ES-I3 (cell line): ENCODE data around the gene ARNT2.

ENCODE experiments used
- H3K36me3 ChIP-seq: 2 replicates; pipeline ENCODE4 v1.6.1; 2013; ENCODE audit warnings: mild to moderate bottlenecking, low read length, control low read depth, moderate library complexity; ENCODE audit not compliant: insufficient read depth
- H3K4me1 ChIP-seq: 2 replicates; pipeline ENCODE4 v1.6.1; 2013; ENCODE audit warnings: mild to moderate bottlenecking, control low read depth, low read length; ENCODE audit not compliant: insufficient read depth
- H3K9ac ChIP-seq: 2 replicates; pipeline ENCODE4 v1.6.1; 2013; ENCODE audit warnings: low read depth, mild to moderate bottlenecking, low read length, moderate library complexity
- H3K9me3 ChIP-seq: 2 replicates; pipeline ENCODE4 v1.6.1; 2013; ENCODE audit warnings: mild to moderate bottlenecking, low read length, moderate library complexity; ENCODE audit not compliant: control insufficient read depth, insufficient read depth

ARNT2 gene

DNA sequence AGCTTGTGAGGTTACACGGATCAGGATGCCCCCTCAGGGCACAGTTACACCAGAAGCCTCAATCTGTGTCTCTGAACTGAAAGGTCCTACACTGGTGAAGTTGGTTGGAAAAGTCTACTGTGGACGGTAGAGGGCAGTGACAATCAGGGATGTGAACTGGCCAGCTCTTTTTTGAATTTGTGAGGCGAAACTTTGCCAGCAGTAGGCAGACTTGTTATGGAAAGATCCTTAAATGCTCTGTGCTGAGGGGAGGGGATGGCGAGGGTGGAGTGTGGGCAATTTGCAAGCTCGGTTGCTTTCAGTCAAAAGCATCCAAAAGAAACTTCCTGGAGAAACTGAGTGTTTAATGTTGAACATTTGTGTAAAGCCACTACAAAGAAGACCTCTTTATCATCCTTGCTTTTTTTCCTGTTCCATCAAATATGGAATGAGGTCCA lies 163.6 kb downstream of the ARNT2 start:
- Histone ChIP-seq H3K9me3 (no peaks in the 10 kb centered on the region), H3K9ac (no peak overlapping the region), H3K4me1 (peaks cover 5% of the 10 kb centered on the region), H3K36me3 (no peaks in the 10 kb centered on the region; the same call in 1 of the 2 replicates)

DNA sequence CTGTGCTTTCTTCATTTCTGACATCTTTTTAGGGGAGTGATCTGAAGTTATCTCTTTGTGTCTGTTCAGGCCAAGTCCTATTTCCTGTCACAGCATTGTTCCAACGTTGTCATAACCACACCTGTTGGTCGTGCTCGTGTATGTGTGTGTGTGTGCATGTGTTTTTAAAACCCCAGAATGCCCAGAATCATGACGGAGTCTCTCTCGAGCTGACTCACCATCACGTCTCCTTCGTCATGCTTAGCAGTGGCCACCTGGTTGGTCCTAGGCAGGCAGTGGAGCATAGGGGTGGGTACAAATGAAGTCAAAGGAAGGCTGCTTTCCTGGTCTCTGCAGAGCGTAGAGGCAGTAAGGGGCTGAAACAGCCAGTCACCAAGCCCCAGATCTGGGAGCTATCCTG lies 164.1 kb downstream of the ARNT2 start:
- no peaks in the 10 kb centered on the region; the same call in 1 of the 2 replicates for H3K36me3 ChIP-seq
- H3K9me3 ChIP-seq = no peaks in the 10 kb centered on the region
- no peak overlapping the region for H3K9ac ChIP-seq
- peaks cover 5% of the 10 kb centered on the region for H3K4me1 ChIP-seq

DNA sequence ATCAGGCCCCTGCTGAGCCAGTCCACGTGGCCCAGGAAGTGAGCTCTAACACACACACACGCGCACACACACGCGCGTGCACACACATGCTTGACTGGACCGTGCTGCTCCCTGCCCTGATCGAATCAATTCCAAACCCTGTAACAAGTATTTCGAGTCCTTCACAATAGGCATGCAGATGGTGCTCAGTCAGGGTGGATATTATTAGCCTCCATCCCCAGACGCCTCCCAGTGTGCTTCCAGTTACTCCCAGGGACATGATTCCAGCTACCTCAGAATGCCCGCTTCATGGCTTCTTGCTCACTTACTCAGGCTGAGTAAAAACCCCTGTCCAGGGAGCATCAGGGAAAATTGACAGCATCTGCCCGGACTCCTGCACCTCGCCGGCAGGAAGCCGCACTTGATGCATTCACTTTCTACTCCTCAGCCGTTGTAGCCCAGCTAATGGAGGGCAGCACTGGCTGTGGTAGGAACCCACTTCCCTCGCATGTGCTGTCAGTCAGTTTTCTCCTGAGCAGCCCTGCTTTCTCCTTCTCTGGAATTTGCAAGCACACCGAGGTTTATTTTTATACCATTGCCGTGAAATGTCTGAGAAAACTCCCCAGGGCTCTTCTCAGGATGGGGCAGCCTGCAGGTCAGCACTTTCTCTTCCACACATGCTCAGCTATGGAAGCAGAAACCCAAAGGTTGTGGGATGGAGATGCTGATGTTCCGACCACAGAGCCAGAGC lies 164.9 kb downstream of the ARNT2 start:
- H3K9ac ChIP-seq = no peak overlapping the region
- H3K36me3 ChIP-seq = no peaks in the 10 kb centered on the region; the same call in 1 of the 2 replicates
- H3K9me3 ChIP-seq = no peaks in the 10 kb centered on the region
- peaks cover 5% of the 10 kb centered on the region for H3K4me1 ChIP-seq

DNA sequence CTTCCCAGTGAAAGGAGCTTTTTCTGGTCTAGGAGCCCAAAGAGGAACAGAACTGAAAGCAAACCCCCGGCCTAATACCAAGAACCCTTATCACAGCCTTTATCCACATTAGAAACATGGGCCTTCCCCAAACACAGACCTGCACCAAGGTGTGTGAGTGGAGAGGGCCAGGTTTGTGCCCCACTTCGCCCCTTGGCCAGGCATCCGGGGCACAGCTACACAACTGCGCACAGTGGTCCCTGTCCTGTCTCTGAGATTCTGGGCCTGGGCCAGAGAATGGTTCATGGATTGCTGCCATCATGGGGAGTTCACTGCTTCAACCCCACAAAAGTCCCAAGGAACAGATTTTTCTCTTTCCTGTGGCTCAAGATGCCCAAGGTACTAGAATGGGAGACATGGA lies 165.5 kb downstream of the ARNT2 start:
- Histone ChIP-seq H3K4me1 (peaks cover 5% of the 10 kb centered on the region), H3K9me3 (no peaks in the 10 kb centered on the region), H3K9ac (no peak overlapping the region), H3K36me3 (no peaks in the 10 kb centered on the region)

DNA sequence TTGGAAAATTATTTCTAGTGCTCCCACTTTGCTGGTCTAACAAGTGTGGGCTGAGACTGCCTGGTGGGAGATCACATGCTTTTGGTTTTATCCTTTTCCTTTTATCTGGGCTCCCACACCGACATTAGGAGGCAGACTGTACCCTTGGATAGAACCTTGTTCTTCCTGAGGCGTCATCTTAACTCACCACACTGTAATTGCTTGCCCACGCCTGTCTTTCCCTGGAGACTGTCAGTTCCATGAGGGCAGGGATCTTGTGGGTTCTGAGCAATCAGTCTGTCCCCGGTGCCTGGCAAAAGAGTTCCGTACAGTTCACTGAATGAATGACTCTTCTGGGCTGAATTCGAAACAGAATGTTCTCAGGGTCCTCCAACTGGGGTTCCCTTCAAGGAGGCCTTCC lies 166.4 kb downstream of the ARNT2 start:
- Histone ChIP-seq H3K36me3 (no peaks in the 10 kb centered on the region), H3K9me3 (no peaks in the 10 kb centered on the region), H3K9ac (no peak overlapping the region), H3K4me1 (peaks cover 5% of the 10 kb centered on the region)

DNA sequence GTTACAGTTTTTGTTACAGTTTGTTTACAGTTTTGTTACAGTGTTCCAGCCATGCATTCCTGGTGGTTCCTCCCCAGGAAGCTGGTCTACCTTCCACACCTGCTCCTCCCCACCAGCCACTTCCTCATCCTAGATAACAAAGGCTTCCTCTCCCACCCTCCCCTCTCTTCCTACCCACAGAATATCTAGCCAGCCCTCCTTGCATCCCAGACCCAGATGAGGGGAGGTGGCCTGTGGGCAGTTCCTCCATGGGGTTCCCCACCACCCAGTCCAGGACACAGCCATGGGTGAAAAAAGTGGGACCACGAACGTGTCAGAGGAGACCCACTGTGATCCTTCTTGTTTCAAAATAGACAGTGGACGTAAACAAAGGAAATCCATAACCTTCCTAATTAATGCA lies 168.2 kb downstream of the ARNT2 start:
- H3K9me3 ChIP-seq = no peaks in the 10 kb centered on the region
- peaks cover 5% of the 10 kb centered on the region for H3K4me1 ChIP-seq
- no peaks in the 10 kb centered on the region for H3K36me3 ChIP-seq
- H3K9ac ChIP-seq = no peak overlapping the region

DNA sequence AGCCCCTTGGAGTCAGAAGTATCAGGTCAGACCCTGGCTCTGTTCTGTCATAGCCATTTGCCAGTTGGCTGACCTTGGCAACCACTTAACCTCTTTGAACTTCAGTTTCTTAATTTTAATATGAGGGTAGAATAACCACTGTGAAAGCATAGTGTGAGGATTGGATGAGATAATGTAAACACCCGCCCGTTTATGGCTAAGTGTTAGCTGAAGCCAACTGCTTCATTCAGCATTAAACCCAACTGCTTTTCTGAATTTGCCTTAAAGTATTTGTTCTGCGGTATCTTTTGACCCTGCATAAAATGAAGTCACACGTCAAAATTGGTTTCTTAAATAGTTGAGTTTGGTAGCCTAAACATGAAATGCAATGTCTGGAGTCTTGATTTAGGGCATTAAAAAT lies 169.4 kb downstream of the ARNT2 start:
- Histone ChIP-seq H3K9ac (no peak overlapping the region), H3K36me3 (no peaks in the 10 kb centered on the region), H3K4me1 (no peaks in the 10 kb centered on the region), H3K9me3 (no peaks in the 10 kb centered on the region)

DNA sequence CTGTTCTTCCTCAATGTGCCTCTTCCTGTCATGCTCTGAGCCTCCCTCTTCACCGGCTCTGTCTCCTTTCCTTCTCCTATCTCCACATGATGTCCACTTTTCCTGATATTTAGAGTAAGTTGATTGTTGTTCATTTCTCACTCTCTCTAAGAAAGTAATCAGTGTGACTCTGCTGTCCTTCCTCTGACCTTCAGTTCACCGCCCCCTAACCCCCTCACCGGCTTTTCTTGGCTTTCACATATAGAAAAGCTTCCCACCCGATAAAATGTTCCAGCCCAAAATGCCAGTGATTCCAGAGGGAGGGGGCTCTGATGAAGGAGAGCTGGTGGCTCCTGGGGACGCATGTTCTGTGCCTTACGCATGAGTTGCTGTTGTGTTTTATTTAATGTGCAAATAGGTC lies 170.4 kb downstream of the ARNT2 start:
- no peaks in the 10 kb centered on the region for H3K4me1 ChIP-seq
- H3K9ac ChIP-seq = no peak overlapping the region
- no peaks in the 10 kb centered on the region for H3K36me3 ChIP-seq

DNA sequence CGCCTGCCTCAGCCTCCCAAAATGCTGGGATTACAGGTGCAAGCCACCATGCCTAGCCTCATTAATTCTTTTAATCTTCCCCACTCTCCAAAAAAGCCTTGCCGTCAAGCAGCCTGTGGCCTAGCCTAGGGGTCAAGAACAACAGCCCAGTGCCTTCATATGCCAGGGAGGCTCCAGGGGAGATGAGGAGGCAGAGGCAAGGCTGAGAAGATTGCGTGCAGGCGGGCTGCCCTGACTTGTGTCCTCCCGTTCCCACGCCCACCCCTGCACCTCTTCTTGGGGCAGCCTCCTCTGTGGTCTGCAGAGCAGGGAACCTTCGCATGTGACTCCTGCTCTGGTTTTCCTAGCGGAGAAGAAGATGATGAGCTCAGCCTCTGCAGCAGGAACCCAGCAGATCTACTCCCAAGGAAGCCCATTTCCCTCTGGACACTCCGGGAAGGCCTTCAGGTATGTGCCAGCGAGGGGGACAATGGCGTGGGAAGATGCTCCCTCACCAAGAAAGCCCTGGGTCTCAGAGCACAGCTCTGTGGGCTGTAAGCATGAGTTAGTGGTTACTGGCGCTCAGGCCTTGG lies 172.4 kb downstream of the ARNT2 start:
- H3K4me1 ChIP-seq = peaks cover 3% of the 10 kb centered on the region; the same call in 1 of the 2 replicates

More for the DNA sequence above, 170.4 kb downstream of the ARNT2 start:
- no peaks in the 10 kb centered on the region for H3K9me3 ChIP-seq

DNA sequence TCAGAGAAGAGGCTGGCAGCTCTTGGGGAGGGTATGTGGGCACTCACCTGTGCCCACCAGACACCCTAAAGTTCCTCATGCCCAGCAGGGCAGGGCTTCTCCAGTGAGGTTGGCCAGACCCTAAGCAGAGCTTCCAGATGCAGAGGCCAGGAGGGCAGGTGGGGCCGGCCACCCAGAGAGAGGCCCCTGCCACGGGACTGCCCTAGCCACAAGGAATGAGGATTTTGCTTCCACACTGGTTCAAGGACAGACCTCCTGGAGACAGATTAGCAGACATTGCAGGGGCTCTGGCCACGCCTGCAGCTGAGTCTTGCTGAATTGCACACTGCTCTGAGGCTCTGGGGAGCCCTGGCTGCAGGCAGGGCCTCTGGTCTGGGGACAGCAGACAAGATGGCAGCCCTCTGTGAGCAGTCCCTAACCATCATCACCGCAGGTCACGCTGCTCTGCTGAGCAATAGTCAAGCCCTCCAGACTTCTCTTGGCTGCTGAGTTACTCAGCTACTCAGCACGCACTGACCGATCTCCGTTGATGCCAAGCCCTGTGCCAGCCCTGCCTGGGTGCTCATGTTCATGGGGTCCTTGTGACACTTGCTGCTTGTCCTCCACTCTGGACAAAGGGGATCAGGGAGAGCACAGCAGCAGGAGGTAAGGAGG lies 173.5 kb downstream of the ARNT2 start:
- Histone ChIP-seq H3K9me3 (no peaks in the 10 kb centered on the region), H3K36me3 (no peaks in the 10 kb centered on the region), H3K4me1 (peaks cover 3% of the 10 kb centered on the region; the same call in 1 of the 2 replicates), H3K9ac (no peak overlapping the region)

More for the DNA sequence above, 172.4 kb downstream of the ARNT2 start:
- H3K9ac ChIP-seq = no peak overlapping the region
- no peaks in the 10 kb centered on the region for H3K36me3 ChIP-seq
- H3K9me3 ChIP-seq = no peaks in the 10 kb centered on the region

DNA sequence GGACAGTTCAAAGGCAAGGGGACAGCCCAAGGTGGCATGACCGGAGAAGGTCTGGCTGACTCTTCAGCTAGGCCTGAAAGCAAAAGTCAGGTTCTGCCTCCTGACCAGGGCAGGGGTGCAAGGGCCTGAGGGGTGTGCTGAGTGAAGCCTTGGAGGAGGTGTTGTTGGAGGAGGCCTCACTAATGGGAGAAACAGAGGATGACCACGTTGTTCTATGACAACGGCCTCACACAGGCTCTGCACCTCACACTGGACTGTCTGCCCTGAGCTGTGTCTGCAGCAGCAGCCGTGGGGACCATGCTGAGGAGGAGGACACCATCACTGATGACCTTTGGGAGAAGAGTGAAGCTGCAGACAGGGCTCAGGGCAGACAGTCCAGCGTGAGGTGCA lies 174.0 kb downstream of the ARNT2 start:
- no peaks in the 10 kb centered on the region for H3K36me3 ChIP-seq
- H3K4me1 ChIP-seq = peaks cover 3% of the 10 kb centered on the region; the same call in 1 of the 2 replicates
- H3K9ac ChIP-seq = no peak overlapping the region

DNA sequence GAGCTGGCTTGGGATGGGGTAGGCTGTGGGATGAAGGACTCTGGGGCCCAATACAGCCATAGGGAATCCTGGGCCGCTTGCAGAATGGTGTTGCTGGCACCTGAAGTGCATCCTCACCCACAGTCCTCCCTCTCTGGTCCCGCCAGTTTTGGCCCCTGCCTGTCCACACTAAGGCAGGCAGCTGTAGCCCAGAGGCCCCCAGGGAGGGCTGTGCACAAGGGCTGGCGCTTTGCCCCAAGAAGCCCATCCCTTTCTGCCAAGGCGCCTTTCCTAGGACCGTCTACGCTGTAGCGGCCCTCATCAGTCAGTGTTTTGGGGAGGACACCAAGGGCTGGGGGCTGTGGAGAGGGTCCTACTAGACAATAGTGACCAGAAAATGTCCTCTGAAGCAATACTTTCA lies 174.7 kb downstream of the ARNT2 start:
- no peak overlapping the region for H3K9ac ChIP-seq
- no peaks in the 10 kb centered on the region for H3K9me3 ChIP-seq
- peaks cover 3% of the 10 kb centered on the region; the same call in 1 of the 2 replicates for H3K4me1 ChIP-seq
- no peaks in the 10 kb centered on the region for H3K36me3 ChIP-seq

More for the DNA sequence above, 174.0 kb downstream of the ARNT2 start:
- H3K9me3 ChIP-seq = no peaks in the 10 kb centered on the region

DNA sequence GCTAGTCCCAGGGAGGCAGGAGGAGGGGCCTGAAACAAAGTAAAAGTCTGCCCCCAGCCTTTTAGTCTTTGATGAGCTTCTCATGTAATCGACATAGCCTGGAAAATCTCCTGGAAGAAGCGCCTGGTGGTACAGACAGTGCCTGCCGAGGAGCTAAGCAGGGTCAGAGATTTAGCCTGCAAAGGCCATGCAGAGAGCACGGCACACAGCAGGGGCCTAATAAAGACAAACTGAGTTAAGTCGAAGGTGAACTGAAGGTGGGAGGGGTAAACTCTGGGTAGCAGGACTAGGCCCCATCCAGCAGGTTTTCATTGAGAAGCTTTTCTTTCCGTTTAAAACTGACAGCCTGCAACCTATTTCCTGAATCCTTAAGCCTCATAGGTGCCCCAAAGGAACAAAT lies 175.4 kb downstream of the ARNT2 start:
- Histone ChIP-seq H3K9ac (no peak overlapping the region), H3K36me3 (no peaks in the 10 kb centered on the region), H3K9me3 (no peaks in the 10 kb centered on the region), H3K4me1 (peaks cover 3% of the 10 kb centered on the region; the same call in 1 of the 2 replicates)

DNA sequence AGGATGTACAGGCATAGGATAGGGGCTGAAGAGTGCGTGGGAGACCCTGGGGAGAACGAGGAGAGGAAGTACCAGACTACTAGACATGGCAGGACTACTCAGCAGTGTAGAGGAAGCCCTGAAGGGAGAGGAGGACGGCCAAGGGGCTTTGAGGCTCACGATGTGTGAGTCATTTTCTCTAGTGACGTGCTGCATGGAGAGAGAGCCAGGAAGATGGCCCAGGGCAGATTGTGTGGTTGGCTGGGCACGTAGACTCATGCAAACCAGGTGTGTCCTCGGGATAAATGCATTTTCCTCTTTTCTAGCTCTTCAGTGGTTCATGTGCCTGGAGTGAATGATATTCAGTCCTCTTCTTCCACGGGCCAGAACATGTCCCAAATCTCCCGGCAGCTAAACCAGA lies 175.9 kb downstream of the ARNT2 start:
- Histone ChIP-seq H3K36me3 (no peaks in the 10 kb centered on the region), H3K9ac (no peak overlapping the region), H3K4me1 (peaks cover 3% of the 10 kb centered on the region; the same call in 1 of the 2 replicates), H3K9me3 (no peaks in the 10 kb centered on the region)
